GM21737 (cell line): ENCODE data around the gene GUCY2D.
"Not testable (repeated sequence)": the region's sequence is repeated elsewhere in the genome, so short reads cannot be mapped to it uniquely, and the experiment has no call there.

Experiments
- ATAC-seq: cut with Tn5 transposase; IDR thresholded peaks from one replicate; pipeline ENCODE4 v1.9.1; 2021; ENCODE audit warnings: mild to moderate bottlenecking, moderate library complexity; ENCODE audit not compliant: unreplicated experiment

Gene GUCY2D

DNA sequence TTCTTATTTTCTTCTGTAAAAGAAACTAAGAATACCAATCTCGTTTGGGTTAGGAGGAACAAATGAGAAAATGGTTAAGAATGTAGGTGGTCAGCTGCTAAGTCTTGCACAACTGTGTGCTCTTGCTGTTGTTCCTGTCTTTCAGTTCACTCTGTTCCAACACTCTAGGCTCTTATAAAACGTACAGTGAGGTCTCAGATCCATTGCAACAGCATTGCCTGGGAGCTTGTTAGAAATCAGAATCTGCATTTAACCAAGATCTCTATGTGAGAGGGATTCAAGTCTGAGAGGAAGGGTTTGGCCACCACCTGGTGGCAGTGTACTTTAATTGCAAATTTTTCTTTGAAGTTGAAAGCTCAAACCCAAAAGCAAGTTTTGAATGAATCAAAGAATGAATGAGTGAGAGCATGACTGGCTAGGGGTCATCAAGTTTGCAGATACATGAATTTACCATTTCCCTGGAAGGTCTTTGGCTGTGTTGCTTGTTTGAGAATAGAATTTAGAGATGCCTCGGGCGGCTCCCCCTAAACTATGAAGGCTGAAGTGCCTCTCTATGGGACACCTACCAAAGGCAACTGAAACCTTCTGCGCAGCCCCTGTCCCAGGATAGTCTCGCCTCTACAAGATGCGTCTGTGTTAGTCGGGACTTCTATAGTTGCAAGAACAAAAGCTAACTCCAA lies 39.0 kb downstream of the GUCY2D start:
- ATAC-seq: no peak

DNA sequence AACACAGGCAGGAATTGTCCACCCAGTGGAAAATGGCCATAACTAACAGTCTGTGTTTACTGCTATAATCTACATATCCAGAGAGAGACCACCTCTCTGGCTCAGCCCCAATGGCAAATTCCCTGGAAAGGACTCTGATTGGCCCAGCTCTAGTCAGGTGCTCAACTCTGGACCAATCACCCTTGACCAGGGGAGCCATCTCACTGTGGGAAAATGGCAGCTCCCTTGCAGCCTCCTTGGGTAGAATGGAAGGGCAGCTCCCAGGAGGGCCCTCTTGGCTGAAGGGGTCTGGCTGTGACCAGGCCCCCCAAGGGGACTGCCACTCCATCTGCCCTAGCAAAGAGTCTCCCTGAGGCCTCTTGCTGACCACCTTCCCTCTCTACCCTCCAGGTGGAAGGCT lies 39.6 kb downstream of the GUCY2D start:
- ATAC-seq: no peak

DNA sequence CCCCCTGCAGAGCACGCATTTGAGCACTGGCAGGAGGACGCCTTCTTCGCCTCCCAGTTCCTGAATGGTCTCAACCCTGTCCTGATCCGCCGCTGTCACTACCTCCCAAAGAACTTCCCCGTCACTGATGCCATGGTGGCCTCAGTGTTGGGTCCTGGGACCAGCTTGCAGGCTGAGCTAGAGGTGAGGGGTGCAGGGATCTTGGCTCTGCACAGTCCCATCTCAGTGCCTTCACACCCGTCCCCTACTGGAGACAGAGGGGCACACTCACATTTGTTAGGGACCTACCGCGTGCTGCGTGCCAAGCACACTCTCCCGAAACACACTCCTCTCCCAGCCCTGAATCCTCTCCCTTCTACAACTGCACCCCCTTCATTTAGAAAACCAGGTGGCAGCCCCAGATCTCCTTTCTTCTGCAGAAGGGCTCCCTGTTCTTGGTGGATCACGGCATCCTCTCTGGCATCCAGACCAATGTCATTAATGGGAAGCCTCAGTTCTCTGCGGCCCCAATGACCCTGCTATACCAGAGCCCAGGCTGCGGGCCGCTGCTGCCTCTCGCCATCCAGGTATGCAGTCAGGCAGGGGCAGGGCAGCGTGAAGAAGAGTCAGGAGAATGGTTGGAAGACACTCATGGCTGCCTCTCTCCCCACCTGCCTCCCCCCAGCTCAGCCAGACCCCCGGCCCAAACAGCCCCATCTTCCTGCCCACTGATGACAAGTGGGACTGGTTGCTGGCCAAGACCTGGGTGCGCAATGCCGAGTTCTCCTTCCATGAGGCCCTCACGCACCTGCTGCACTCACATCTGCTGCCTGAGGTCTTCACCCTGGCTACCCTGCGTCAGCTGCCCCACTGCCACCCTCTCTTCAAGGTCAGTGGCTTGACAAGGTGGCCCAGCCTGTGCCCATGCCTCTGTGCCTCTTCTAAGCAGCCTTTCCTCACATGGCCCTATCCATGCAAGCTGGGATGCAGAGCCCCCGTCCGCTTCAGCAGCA lies 42.7 kb downstream of the GUCY2D start:
- ATAC-seq: no peak

DNA sequence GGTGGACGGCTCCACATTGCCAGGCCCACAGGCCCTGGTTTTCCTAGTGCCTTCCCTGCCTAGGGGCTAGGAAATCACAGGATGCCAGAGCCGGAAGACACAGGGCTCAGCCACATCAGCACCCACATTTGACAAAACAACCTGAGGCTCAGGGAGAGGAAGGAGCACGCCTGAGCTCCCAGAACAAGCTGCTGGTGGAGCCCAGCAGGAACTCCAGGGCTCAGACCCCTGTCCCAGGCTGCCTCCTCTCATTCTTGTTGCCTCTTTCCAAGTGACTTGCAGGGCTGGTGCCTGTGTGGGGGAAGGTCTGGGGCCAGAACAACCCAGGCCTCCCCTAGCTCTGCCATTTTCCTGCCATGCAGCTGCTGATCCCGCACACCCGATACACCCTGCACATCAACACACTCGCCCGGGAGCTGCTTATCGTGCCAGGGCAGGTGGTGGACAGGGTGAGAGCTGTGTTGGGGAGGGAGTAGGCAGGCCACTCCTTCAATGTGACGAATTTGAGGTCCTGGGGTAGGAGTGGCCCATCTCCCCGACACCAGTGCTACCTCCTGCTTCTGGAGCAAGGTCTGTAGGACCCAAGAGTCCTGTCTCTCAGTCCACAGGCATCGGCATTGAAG lies 44.0 kb downstream of the GUCY2D start:
- no peak for ATAC-seq

DNA sequence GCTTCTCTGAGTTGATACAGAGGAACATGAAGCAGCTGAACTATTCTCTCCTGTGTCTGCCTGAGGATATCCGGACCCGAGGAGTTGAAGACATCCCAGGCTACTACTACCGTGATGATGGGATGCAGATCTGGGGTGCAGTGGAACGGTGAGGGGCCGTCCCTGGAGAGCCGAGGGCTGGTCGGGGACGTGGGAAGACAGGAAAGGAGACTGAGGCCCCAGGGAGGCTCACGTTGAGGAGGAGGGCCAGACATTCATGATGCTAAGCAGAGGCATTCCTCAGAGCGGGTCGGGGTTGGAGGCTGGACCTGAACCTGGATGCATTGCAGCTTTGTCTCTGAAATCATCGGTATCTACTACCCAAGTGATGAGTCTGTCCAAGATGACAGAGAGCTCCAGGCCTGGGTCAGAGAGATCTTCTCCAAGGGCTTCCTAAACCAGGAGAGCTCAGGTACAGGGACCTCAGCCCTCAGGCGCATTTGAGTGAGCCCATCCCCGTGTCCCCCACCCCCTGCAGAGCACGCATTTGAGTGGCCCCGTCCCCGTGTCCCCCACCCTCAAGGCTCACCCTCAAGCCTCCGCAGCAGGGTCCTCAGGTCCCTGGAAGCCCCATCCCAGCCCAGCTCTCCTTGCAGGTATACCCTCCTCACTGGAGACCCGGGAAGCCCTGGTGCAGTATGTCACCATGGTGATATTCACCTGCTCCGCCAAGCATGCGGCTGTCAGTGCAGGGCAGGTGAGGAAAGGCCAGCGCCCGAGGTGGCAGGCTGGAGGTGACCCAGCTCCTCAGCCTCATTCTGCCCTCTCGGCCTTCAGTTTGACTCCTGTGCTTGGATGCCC lies 44.7 kb downstream of the GUCY2D start:
- no peak for ATAC-seq

DNA sequence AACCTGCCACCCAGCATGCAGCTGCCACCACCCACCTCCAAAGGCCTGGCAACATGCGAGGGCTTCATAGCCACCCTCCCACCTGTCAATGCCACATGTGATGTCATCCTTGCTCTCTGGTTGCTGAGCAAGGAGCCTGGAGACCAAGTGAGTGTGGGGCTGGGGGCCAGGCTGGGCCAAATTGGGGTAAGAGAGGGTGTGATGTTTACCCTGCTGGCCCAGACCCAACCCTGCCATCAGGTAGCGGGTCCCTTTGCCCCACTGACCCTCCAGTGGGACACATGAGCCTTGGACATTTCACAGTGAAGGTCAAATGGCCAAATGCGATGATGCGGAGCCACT lies 45.3 kb downstream of the GUCY2D start:
- no peak for ATAC-seq

DNA sequence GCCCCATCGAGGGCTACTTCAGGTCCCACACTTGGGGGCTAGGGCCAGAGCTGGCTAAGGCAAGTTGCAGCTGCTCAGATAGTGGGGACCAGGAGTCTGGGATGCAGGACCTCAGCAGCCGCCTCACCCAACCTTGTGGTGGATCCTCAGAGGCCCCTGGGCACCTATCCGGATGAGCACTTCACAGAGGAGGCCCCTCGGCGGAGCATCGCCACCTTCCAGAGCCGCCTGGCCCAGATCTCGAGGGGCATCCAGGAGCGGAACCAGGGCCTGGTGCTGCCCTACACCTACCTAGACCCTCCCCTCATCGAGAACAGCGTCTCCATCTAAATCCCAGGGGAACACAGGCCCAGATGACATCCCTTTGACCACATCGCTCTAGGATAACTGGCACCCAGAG lies 45.8 kb downstream of the GUCY2D start:
- ATAC-seq: no peak

DNA sequence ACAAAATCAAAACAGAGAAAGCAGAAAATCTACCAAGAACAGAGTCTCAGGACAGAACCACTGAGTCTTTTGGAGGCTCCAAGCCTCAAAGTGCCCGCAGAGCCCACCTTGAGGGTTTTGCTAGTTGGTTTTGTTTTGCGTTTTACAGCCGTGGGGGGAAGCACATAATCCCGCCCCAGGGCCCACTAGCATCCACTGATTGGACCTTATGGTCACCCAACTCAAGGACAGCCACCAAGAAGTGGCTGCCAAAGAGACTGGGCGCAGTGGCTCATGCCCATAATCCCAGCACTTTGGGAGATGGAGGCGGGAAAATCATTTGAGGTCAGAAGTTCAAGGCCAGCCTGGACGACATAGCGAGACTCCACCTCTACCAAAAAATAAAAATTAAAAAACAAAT lies 46.3 kb downstream of the GUCY2D start:
- ATAC-seq: no peak

DNA sequence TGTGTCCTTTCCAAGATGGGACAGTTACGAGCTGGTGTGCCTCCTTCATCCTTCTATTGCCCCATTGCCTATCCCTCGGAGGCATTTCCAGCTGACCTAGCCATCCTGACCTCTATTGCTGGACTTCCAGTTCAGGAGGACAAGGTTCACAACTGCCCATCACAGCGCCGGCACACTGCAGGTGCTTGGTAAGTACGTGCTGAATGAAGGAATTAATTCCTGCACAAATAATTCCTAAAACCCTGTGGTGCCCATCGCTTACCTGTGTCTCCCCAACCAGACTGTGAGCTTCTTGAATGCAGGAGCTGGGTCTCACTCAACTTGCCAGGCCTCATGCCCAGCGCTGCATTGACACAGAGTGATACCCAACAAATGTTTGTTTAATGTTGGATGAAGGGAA lies 49.4 kb downstream of the GUCY2D start:
- no peak for ATAC-seq

DNA sequence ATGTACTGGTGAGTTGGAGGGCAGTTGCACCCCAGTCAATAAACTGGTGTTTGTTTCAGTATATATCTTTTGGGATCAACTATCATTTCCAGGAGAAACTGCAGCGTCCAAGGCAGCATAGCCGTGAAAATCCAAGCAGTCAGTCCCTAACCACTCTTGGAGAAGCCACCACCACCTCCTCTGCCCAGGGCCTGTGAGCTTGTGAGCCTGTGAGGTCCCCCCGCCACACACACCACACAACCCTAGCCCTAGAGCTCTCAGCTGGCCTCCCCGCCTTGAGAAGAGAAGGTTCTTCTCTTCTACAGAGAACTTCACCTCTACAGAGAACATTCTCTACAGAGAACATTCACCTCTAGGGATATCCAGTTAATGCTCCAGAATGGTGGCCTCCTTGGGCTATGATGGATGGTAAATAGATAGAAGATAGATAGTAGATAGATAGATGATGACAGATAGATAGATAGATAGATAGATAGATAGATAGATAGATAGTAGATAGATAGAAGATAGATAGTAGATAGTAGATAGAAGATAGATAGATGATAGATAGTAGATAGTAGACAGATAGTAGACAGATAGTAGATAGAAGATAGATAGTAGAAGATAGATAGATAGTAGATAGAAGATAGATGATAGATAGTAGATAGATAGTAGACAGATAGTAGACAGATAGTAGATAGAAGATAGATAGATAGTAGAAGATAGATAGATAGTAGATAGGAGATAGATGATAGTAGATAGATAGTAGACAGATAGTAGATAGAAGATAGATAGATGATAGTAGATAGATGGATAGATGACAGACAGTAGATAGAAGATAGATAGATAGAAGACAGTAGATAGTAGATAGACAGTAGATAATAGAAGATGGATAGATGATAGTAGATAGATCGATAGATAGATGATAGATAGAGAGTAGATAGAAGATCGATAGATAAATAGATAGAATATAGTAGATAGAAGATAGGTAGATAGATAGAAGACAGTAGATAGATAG lies 50.1 kb downstream of the GUCY2D start:
- no peak for ATAC-seq

DNA sequence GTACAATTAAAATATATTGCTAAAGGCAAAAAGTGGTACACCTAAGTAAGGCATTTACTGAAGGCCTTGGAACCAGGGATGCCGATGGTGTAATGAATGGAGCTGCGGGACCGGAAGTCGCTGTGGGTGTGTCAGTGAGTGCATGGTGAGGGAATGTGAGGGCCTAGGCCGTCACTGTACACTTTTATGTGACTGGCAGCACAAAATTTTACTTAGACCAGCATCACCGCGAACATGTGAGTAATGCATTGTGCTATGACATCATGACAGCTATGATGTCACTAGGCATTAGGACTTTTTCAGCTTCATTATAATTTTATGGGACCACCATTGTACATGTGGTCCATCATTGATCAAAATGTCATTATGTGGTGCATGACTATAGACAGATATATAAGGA lies 51.2 kb downstream of the GUCY2D start:
- ATAC-seq: no peak

DNA sequence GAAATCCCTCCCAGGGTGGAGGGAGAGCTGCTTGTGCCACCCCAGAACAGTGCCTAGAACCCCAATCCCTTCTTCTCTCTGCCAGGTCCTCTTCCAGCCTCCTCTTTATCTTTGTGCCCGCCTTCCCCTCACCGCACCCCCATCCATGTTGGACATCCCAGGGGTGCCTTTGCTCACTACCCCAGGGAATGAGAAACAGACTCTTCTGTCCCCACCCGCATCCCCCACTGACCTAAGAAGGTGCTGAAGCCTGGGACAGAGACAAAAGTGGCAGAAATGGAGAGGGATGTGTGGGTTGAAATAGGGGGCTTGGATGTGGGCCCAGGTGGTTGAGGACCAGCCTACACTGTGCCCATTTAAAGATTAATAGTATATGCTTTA lies 53.4 kb downstream of the GUCY2D start:
- no peak for ATAC-seq

DNA sequence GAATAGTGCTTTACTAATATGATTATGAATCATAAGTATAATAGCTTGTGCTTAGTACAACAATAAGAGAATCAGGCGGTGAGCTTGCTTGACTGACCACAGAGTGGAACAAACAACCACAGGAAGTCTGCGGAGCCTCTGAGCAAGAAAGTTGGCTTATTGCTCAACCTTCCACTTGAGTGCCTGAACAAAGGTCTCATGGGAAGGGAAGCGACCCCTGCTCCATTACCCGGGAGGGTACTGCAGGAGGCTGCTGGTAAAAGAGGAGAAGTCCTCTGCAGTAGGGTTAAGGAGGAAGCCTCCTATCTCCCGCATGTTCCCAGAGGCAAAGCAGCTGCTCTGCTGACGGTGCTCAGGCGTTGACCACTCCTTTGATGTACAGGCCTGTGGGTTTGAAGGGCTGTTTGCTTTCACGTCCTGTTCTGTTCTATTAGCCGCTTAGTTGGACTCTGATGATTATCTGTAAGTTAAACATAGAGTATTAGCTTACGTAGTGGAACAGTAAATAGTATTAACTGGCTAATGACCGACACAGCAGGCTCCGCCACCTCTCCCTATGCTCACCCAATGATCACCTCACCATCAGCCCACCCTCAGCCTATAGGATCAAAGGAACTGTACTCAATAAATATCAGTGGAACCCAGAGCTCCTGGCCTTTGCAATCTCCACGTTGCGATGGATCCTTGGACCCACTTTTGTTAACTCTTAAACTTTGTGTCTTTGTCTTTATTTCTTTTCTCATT lies 54.0 kb downstream of the GUCY2D start:
- ATAC-seq: no peak

DNA sequence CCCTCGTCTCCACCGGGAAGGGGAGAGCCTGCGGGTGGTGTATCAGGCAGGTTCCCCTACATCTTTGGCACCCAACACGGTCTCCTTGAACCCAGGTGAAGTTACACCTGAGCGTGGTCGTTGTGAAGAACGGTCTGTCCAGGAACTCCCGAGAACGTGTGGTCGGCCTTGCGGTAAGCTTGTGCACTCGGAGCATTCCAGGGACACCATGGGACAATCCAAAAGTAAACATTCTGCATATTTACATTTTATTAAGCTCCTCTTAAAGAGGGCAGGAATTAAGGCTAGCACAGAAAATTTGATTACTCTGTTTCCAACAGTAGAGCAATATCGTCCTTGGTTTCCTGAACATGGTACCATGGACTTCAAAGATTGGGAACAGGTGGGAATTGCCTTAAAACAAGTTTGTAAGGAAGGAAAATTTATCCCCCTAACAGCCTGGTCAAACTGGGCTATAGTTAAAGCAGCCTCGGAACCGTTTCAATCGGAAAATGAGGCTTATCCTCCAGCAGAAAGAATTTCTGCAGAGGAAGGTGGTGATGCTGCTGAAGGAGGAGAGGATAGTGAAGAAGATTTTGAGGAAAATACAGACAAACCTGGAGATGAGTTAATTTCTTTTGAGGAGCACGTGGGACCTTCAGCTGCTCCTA lies 54.7 kb downstream of the GUCY2D start:
- ATAC-seq: no peak

DNA sequence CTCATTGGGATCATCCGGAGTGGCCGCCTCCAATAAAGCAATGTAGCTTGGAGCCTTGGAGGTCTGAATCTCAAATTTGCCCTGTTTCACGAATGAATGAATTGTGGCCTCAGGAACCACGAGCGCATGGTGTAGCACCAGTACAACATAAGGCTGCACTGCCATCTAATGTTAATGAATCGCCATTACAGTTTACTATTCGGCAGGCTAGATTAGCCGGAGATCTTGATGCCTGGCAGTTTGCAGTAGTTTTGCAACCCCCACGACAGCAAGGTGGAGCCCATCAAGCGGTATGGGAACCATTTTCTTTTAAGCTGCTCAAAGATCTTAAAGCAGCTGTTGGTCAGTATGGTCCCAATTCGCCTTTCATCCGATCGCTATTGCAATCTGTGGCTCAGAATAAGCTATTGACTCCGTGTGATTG lies 55.3 kb downstream of the GUCY2D start:
- no peak for ATAC-seq

DNA sequence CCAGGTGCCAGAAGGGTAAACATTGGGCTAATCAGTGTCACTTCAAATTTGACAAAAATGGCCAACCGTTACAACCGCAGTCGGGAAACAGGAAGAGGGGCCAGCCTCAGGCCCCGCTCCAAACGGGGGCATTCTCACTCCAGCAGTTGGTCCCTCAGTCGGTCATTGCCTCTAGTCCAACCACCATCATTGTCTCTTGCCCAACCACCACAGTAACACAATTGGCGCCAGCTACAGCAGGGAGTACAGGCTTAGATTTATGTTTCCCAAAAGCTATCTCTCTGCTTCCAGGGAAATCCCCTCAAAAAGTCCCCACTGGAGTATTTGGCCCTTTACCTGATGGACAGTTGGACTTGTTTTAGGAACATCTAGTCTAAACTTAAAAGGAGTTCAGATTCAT lies 56.7 kb downstream of the GUCY2D start:
- no peak for ATAC-seq

DNA sequence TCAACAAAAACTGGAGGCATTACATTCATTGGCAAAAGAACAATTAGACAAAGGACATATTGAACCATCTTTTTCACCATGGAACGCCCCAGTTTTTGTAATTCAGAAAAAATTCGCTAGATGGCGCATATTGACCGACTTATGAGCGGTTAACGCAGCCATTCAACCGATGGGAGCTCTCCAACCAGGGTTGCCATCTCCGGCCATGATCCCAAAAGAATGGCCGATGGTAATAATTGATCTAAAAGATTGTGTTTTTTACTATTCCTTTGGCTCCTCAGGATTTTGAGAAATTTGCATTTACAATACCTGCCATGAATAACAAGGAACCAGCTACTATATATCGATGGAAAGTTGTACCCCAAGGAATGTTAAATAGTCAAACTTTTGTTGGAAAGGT lies 57.9 kb downstream of the GUCY2D start:
- ATAC-seq: no peak

DNA sequence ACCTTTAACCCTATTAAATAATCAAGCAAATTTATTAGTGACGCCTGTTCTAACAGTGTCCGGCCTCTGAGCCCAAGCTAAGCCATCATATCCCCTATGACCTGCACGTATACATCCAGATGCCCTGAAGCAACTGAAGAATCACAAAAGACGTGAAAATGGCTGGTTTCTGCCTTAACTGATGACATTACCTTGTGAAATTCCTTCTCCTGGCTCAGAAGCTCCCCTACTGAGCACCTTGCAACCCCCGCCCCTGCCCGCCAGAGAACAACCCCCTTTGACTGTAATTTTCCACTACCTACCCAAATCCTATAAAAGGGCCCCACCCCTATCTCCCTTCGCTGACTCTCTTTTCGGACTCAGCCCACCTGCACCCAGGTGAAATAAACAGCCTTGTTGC lies 59.4 kb downstream of the GUCY2D start:
- not testable (repeated sequence) for ATAC-seq

DNA sequence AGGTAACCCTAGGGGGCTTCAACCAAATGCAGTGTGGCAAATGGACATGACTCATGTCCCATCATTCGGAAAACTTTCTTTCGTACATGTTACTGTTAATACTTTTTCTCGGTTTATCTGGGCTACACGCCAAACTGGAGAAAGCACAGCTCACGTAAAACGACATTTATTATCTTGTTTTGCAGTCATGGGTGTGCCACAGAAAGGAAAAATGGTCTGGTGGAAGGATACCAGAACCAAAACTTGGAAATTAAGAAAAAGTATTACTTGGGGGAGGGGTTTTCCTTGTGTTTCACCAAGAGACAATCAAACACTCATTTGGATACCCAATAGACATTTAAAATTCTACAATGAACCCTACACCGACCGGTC lies 60.0 kb downstream of the GUCY2D start:
- no peak for ATAC-seq
